Neuronal stem cell (in vitro differentiated cells): Measurements from ENCODE around the gene TBXA2R.
A peak's percentile ranks its signal among the peaks of the same experiment; 100 is the strongest.
"Not testable (repeated sequence)": the region's sequence is repeated elsewhere in the genome, so short reads cannot be mapped to it uniquely, and the experiment has no call there.

Experiments
- DNase-seq: peaks from one replicate; pipeline ENCODE4 v3.0.0-alpha.2; 2013; ENCODE audit warnings: low spot score
- H2AFZ ChIP-seq: one replicate; pipeline ENCODE4 v1.6.1; 2013; ENCODE audit warnings: mild to moderate bottlenecking, low read length, inconsistent platforms
- H2AK5ac ChIP-seq: 2 replicates; pipeline ENCODE4 v1.6.1; 2013; ENCODE audit warnings: low read depth, mild to moderate bottlenecking, inconsistent platforms, low read length, moderate library complexity, mixed read lengths
- H2BK120ac ChIP-seq: 2 replicates; pipeline ENCODE4 v1.6.1; 2013; ENCODE audit warnings: low read depth, mild to moderate bottlenecking, inconsistent platforms, low read length, moderate library complexity, mixed read lengths
- H2BK12ac ChIP-seq: one replicate; pipeline ENCODE4 v1.6.1; 2013; ENCODE audit warnings: low read length, inconsistent platforms
- H2BK15ac ChIP-seq: 2 replicates; pipeline ENCODE4 v1.6.1; 2013; ENCODE audit warnings: mild to moderate bottlenecking, low read length, inconsistent platforms, mixed read lengths
- H2BK5ac ChIP-seq: one replicate; pipeline ENCODE4 v1.6.1; 2013; ENCODE audit warnings: inconsistent platforms, mild to moderate bottlenecking, low read length, moderate library complexity
- H3K14ac ChIP-seq: one replicate; pipeline ENCODE4 v1.6.1; 2013; ENCODE audit warnings: low read length, inconsistent platforms
- H3K18ac ChIP-seq: 2 replicates; pipeline ENCODE4 v1.6.1; 2013; ENCODE audit warnings: low read length, inconsistent platforms
- H3K23ac ChIP-seq: 2 replicates; pipeline ENCODE4 v1.6.1; 2013; ENCODE audit warnings: low read depth, mild to moderate bottlenecking, mixed read lengths, low read length, inconsistent platforms; ENCODE audit not compliant: poor library complexity
- H3K27ac ChIP-seq: replicated peaks from 3 replicates; pipeline ENCODE4 v1.5.1; 2013; ENCODE audit warnings: low read length, inconsistent platforms
- H3K27me3 ChIP-seq, 3 experiments: 2 replicates each; pipeline ENCODE4 v1.6.1; 2013; ENCODE audit warnings: low read length in 3 of 3, mild to moderate bottlenecking in 2 of 3, inconsistent platforms in 1 of 3, low read depth in 1 of 3, mixed read lengths in 1 of 3, moderate library complexity in 1 of 3; ENCODE audit not compliant: control insufficient read depth in 3 of 3, insufficient read depth in 3 of 3
- H3K36me3 ChIP-seq, 2 donors: replicated peaks in 1 of 2; 2 replicates each; pipeline ENCODE4 v1.6.1; 2013; ENCODE audit warnings: low read length in 2 of 2; ENCODE audit not compliant: control insufficient read depth in 2 of 2, insufficient read depth in 2 of 2
- H3K4ac ChIP-seq: 2 replicates; pipeline ENCODE4 v1.6.1; 2013; ENCODE audit warnings: inconsistent platforms, mild to moderate bottlenecking, low read length, moderate library complexity
- H3K4me1 ChIP-seq, 2 donors: 1 replicate in 1 of 2; 2 replicates in 1 of 2; pipeline ENCODE4 v1.6.1; 2013; ENCODE audit warnings: low read length in 2 of 2, low read depth in 1 of 2; ENCODE audit not compliant: control insufficient read depth in 2 of 2, insufficient read depth in 1 of 2
- H3K4me2 ChIP-seq: one replicate; pipeline ENCODE4 v1.6.1; 2013; ENCODE audit warnings: mild to moderate bottlenecking, low read length, inconsistent platforms; ENCODE audit not compliant: insufficient read depth, poor library complexity, severe bottlenecking
- H3K4me3 ChIP-seq, 2 donors: 2 replicates each; pipeline ENCODE4 v1.5.1; 2013; ENCODE audit warnings: low read length in 2 of 2, mild to moderate bottlenecking in 2 of 2, inconsistent platforms in 1 of 2, moderate library complexity in 1 of 2
- H3K79me1 ChIP-seq: one replicate; pipeline ENCODE4 v1.6.1; 2013; ENCODE audit warnings: low read depth, mild to moderate bottlenecking, inconsistent platforms, low read length, moderate library complexity
- H3K9ac ChIP-seq: one replicate; pipeline ENCODE4 v1.6.1; 2013; ENCODE audit warnings: mild to moderate bottlenecking, low read depth, low read length, inconsistent platforms; ENCODE audit not compliant: poor library complexity
- H3K9me3 ChIP-seq, 2 donors: replicated peaks in 1 of 2; 2 replicates each; pipeline versions ENCODE3 to v1.6.1; 2013; ENCODE audit warnings: low read length in 2 of 2, mild to moderate bottlenecking in 2 of 2, inconsistent platforms in 1 of 2, low read depth in 1 of 2, mixed read lengths in 1 of 2, moderate library complexity in 1 of 2; ENCODE audit not compliant: control insufficient read depth in 2 of 2, insufficient read depth in 1 of 2
- H4K8ac ChIP-seq: one replicate; pipeline ENCODE4 v1.6.1; 2013; ENCODE audit warnings: low read depth, mild to moderate bottlenecking, inconsistent platforms, low read length, moderate library complexity
- H4K91ac ChIP-seq: one replicate; pipeline ENCODE4 v1.6.1; 2013; ENCODE audit warnings: low read length, low read depth, mild to moderate bottlenecking, inconsistent platforms; ENCODE audit not compliant: poor library complexity
- WGBS, 2 donors: extraction: QIAGEN DNeasy Blood & Tissue Kit; methylation state at CpG; one replicate each; pipeline ENCODE4 v1.1.7; 2013; ENCODE audit warnings: missing lambda C conversion rate in 2 of 2, mixed read lengths in 1 of 2; ENCODE audit not compliant: insufficient read length in 2 of 2, insufficient replicate concordance in 1 of 2; ENCODE audit errors: extremely low coverage in 2 of 2; 5-methylcytosine and 5-hydroxymethylcytosine counted together

The TBXA2R gene

DNA sequence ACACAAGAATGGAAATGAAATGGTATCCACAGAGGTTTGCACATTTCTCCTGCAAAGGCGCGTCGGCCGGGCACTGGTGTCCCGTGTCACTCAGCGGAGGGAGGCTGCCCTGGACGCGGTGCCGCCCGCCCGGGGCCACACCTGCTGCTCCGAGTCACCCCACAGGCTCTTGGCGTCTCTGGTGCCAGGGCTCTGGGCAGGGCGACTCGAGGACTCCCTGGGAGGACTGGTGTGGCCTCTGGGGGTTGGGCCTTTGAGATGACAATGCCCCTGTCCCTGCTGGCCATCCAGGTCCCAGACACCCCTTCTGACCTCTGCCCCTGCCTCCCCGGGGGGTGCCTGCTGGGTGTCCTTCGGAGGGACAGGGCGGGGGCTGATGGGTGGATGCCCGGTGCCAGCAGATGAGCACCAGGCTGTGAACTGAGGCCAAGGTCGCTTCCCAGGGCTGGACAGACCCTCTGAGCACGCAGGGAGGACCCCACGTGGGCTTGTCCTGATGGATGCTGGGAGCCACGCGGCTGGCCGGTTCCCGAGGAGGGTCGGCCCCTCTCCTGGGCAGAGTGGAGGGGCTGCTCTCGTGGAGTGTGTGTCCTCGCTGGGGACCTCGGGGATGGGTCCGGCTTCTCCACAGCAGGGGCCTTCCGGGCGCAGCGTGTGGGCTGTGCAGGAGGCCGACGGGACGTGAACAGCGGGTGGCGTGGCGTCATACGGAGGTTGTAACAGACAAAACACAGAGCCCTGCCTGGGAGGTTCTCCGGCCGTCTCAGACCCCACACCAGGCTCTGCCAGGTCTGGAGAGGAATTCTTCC, 24.6 kb upstream of the TBXA2R start:
- Histone ChIP-seq H3K4ac (no peak overlapping the region), H2AK5ac (peak overlapping the region; percentile 21), H4K91ac (no peak overlapping the region), H3K14ac (no peak overlapping the region), H2BK12ac (no peak overlapping the region), H3K27me3 (no peaks in the 10 kb centered on the region), H4K8ac (no peak overlapping the region), H3K9ac (no peak overlapping the region), H2BK5ac (no peak overlapping the region), H3K4me1 (no peaks in the 10 kb centered on the region), H3K36me3 (peaks cover 8 to 22% of the 10 kb centered on the region in 2 donors), H3K27ac (no peak overlapping the region), H2BK15ac (no peak overlapping the region), H3K4me2 (no peak overlapping the region), H3K18ac (no peak overlapping the region), H3K9me3 (peaks cover 0 to 2% of the 10 kb centered on the region in 2 donors), H3K4me3 (no peak overlapping the region), H2BK120ac (peak overlapping the region; percentile 61), H3K23ac (no peak overlapping the region), H2AFZ (no peak overlapping the region), H3K79me1 (peaks cover 6% of the 10 kb centered on the region)
- no CpG with 5 or more reads among the region's 43 CpGs for WGBS, 2 donors
- DNase-seq: no peak

DNA sequence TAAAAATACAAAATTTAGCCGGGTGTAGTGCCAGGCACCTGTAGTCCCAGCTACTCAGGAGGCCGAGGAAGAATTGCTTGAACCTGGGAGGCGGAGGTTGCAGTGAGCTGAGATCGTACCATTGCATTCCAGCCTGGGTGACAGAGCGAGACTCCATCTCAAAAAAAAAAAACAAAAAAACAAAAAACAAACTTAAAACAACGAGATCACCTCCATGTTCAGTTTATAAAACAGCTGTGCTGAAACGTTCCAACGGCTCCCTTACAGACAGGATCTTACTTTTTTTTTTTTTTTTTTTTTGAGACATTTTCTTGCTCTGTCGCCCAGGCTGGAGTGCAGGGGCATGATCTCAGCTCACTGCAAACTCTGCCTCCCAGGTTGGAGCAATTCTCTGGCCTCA, 22.1 kb upstream of the TBXA2R start:
- H3K4ac ChIP-seq, H3K4me1 ChIP-seq, H3K23ac ChIP-seq: not testable (repeated sequence)

DNA sequence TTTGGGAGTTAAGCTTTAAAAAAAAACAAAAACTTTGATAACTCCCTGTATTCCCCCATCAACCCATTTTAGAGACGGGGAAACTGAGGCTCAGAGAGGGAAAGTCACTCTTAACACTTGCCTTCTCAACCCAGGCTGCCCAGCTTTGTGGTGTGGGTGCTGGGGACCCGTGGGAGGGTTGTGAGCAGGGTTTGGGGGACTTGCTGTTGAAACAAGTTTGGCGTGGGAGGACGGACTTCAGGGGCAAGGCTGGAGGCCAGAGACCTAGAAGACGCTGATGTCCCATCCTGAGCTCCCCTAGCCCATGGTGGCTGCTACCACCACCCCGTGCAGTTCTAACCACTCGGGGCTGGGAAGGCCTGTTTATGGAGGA, 20.7 kb upstream of the TBXA2R start:
- H3K27me3 ChIP-seq: no peaks in the 10 kb centered on the region
- peak overlapping the region; percentile 51 for H3K4me2 ChIP-seq
- H2BK12ac ChIP-seq: peak overlapping the region; percentile 19
- peak overlapping the region; percentile 90 for H2AFZ ChIP-seq
- H3K36me3 ChIP-seq: peaks cover 6 to 32% of the 10 kb centered on the region in 2 donors
- H4K91ac ChIP-seq: no peak overlapping the region
- no peak overlapping the region for H2BK5ac ChIP-seq
- H2BK15ac ChIP-seq: no peak overlapping the region
- H3K4me1 ChIP-seq: peaks cover 2 to 6% of the 10 kb centered on the region in 2 donors
- no peak overlapping the region for H2BK120ac ChIP-seq
- peak overlapping the region; percentile 79 for H3K14ac ChIP-seq
- no CpG with 5 or more reads among the region's 7 CpGs for WGBS, 2 donors
- H3K27ac ChIP-seq: peak overlapping the region; percentile 27
- no peak overlapping the region for H4K8ac ChIP-seq
- peaks cover 0 to 2% of the 10 kb centered on the region in 2 donors for H3K9me3 ChIP-seq
- H3K18ac ChIP-seq: peak overlapping the region; percentile 82
- H2AK5ac ChIP-seq: peak overlapping the region; percentile 80
- no peak for DNase-seq
- H3K9ac ChIP-seq: no peak overlapping the region
- H3K4ac ChIP-seq: no peak overlapping the region
- H3K79me1 ChIP-seq: peaks cover 10% of the 10 kb centered on the region
- no peak overlapping the region for H3K23ac ChIP-seq
- peak overlapping the region; percentile 18 to 65 for H3K4me3 ChIP-seq

More for the DNA sequence above, 22.1 kb upstream of the TBXA2R start:
- H3K9ac ChIP-seq, H3K27me3 ChIP-seq, H3K18ac ChIP-seq, H3K9me3 ChIP-seq, H4K91ac ChIP-seq, H3K27ac ChIP-seq, H3K4me2 ChIP-seq, DNase-seq, H2AK5ac ChIP-seq, H2BK15ac ChIP-seq, H2BK5ac ChIP-seq, H2BK120ac ChIP-seq, H3K4me3 ChIP-seq, H2AFZ ChIP-seq, H4K8ac ChIP-seq, H3K14ac ChIP-seq, H2BK12ac ChIP-seq: not testable (repeated sequence)
- no CpG with 5 or more reads among the region's 9 CpGs for WGBS, 2 donors
- Histone ChIP-seq H3K36me3 (peaks cover 8 to 25% of the 10 kb centered on the region in 2 donors), H3K79me1 (peaks cover 12% of the 10 kb centered on the region)

DNA sequence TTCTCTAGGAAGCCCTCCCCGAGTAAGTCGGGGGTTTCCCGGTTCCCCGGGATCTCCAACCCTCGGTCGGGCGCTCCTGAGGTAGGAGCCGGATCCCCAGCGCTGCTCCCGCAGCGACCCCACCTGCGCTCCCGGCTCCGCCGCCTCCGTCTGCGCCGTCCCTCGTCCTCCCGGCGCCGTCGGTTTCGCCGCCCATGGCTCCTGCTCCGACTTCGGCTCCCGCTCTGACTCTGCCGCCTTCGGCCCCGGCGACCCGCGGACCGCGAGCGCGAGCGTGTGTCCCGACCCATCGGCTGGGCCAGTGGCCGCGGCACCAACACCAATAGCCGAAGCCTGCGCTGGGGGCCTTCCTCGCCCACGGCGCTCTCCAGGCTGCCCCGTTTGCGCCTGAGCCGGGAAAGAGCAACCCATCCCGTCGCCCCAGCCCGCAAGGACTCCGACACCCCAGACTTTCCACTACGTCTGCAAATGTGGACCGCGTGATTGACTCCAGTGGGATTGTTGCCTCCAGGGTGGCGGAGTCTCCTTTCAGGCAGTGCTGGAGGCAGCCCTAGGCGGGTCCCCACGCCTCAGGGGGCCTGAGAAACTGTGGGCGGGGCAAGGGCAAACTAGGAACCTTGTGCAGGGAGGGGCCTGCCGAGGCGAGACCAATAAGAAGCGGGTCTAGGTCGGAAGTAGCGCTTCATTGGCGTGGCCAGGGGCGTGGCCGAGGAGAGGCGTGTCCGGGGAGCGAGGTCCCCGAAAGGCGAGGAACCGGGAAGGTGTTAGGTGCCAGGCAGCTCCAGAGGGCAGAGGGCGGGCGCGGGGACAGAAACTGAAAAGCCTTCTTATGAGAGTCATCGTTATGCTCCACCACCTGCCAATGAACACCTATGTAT, 20.0 kb upstream of the TBXA2R start, which contains the start of gene CACTIN:
Gene CACTIN (minus strand): TSS at position 318 of the 878 bp plus-strand sequence. CDS start 28 bp downstream, at position 290.
- Histone ChIP-seq H4K91ac (peak within 1 kb of the TSS; percentile 50), H2AK5ac (peak within 1 kb of the TSS; percentile 80), H3K27ac (peak within 1 kb of the TSS; percentile 80), H4K8ac (no peak within 1 kb of the TSS), H3K4ac (no peak within 1 kb of the TSS), H3K27me3 (no peaks in the 10 kb centered on the region), H3K9me3 (peaks cover 0 to 2% of the 10 kb centered on the region in 2 donors), H3K4me3 (peak within 1 kb of the TSS; percentile 86 to 95), H2AFZ (peak within 1 kb of the TSS; percentile 90), H3K23ac (peak within 1 kb of the TSS; percentile 97), H3K79me1 (peaks cover 11% of the 10 kb centered on the region), H2BK15ac (no peak within 1 kb of the TSS), H2BK120ac (peak within 1 kb of the TSS; percentile 84), H2BK5ac (peak within 1 kb of the TSS; percentile 89), H2BK12ac (peak within 1 kb of the TSS; percentile 19), H3K9ac (peak within 1 kb of the TSS; percentile 97), H3K4me2 (peak within 1 kb of the TSS; percentile 84), H3K36me3 (peaks cover 3 to 31% of the 10 kb centered on the region in 2 donors), H3K4me1 (peaks cover 2 to 6% of the 10 kb centered on the region in 2 donors), H3K14ac (peak within 1 kb of the TSS; percentile 79), H3K18ac (peak within 1 kb of the TSS; percentile 99)
- WGBS, 2 donors: no CpG with 5 or more reads among the region's 80 CpGs
- DNase-seq: peak; percentile 97
